ENCODE results near the gene HSCB. TPM values are rescaled to one million over a fixed set of nuclear protein-coding genes. Genes with fewer than 3 reads are reported as not detected.
A peak's percentile ranks its signal among the peaks of the same experiment; 100 is the strongest.
"Not testable (repeated sequence)": the region's sequence is repeated elsewhere in the genome, so short reads cannot be mapped to it uniquely, and the experiment has no call there.

Gene HSCB
- total RNA-seq, 1 donor from 2014 or later, result 0.85 TPM

- intact Hi-C loops (cut with DNase I), result no loop called here
Measured at GRCh38 chr22:28736301-28737155, 5.3 kb upstream of the HSCB start.

GRCh38 chr22:28737701-28738100, 4.1 kb upstream of the HSCB start:
- peaks cover 0 to 4% of the 10 kb centered on the region in 2 donors for H3K4me1 ChIP-seq
- H3K9me3 ChIP-seq, result no peaks in the 10 kb centered on the region
- H3K36me3 ChIP-seq, result no peaks in the 10 kb centered on the region
- no peak overlapping the region for H3K27ac ChIP-seq
- no peaks in the 10 kb centered on the region for H3K27me3 ChIP-seq
- DNase-seq (ENCODE audit: low spot score in 2 of 2), result no peak
- TF ChIP-seq CTCF (IDR thresholded peaks at IDR 0.05), result no peak
- intact Hi-C loops (cut with DNase I), result no loop called here
- H3K4me3 ChIP-seq, result no peak overlapping the region

More at GRCh38 chr22:28736301-28737155, 5.3 kb upstream of the HSCB start:
- Histone ChIP-seq H3K27me3 (no peaks in the 10 kb centered on the region), H3K9me3 (no peaks in the 10 kb centered on the region), H3K36me3 (no peaks in the 10 kb centered on the region), H3K4me3 (no peak overlapping the region), H3K4me1 (peaks cover 0 to 4% of the 10 kb centered on the region in 2 donors), H3K27ac (no peak overlapping the region)
- no peak for TF ChIP-seq CTCF (IDR thresholded peaks at IDR 0.05)
- DNase-seq (ENCODE audit: low spot score in 2 of 2), result no peak

- DNase-seq (ENCODE audit: low spot score in 2 of 2); H3K27ac ChIP-seq; H3K27me3 ChIP-seq; H3K36me3 ChIP-seq; intact Hi-C loops (cut with DNase I); H3K9me3 ChIP-seq; H3K4me3 ChIP-seq; H3K4me1 ChIP-seq: not testable (repeated sequence)
Measured at GRCh38 chr22:28738876-28739275, 3.0 kb upstream of the HSCB start.

- Histone ChIP-seq H3K4me1 (peaks cover 0 to 8% of the 10 kb centered on the region in 2 donors), H3K27me3 (no peaks in the 10 kb centered on the region), H3K36me3 (peaks cover 13 to 24% of the 10 kb centered on the region in 2 donors), H3K9me3 (no peaks in the 10 kb centered on the region), H3K27ac (no peak overlapping the region), H3K4me3 (peak overlapping the region; percentile 65 to 98)
- intact Hi-C loops (cut with DNase I), result loop anchor here (1.0 kb wide), 2 partner anchors 29 to 290 kb away; no protein-coding TSS in a partner anchor
- TF ChIP-seq CTCF (IDR thresholded peaks at IDR 0.05), result no peak
- no peak for DNase-seq (ENCODE audit: low spot score in 2 of 2)
Measured at GRCh38 chr22:28741200-28741784, 547 bp upstream of the HSCB start.

GRCh38 chr22:28742562-28742962, 723 bp downstream of the HSCB start:
- Histone ChIP-seq H3K27ac (peak overlapping the region; percentile 98 to 100), H3K9me3 (no peaks in the 10 kb centered on the region), H3K4me3 (peak overlapping the region; percentile 65 to 98), H3K36me3 (peaks cover 22 to 37% of the 10 kb centered on the region in 2 donors), H3K4me1 (peaks cover 0 to 8% of the 10 kb centered on the region in 2 donors), H3K27me3 (no peaks in the 10 kb centered on the region)
- TF ChIP-seq CTCF (IDR thresholded peaks at IDR 0.05), result no peak
- intact Hi-C loops (cut with DNase I), result loop anchor here (1.0 to 2.0 kb wide), 4 partner anchors 30 to 140 kb away; partner anchors contain the start of genes CCDC117, TTC28, XBP1 and ZNRF3
- DNase-seq (ENCODE audit: low spot score in 2 of 2), result no peak

- no peak for TF ChIP-seq CTCF (IDR thresholded peaks at IDR 0.05)
- intact Hi-C loops (cut with DNase I), result loop anchor here (2.0 kb wide), 1 partner anchor 139 kb away; the partner anchor contains the start of gene ZNRF3
- Histone ChIP-seq H3K27me3 (no peaks in the 10 kb centered on the region), H3K27ac (peak overlapping the region in 1 of 2 donors; percentile 33), H3K36me3 (peaks cover 23 to 45% of the 10 kb centered on the region in 2 donors), H3K9me3 (no peaks in the 10 kb centered on the region), H3K4me1 (peaks cover 0 to 8% of the 10 kb centered on the region in 2 donors), H3K4me3 (no peak overlapping the region)
- no peak for DNase-seq (ENCODE audit: low spot score in 2 of 2)
Measured at GRCh38 chr22:28743852-28744251, 2.0 kb downstream of the HSCB start.

Data from ascending aorta (tissue), 2 donors.